Activated CD8-positive, alpha-beta T cell treated with anti-CD3 and anti-CD28 coated beads, Interleukin-2, amount 10 ng/mL, durations not matched to agents 7 days and 5 days (primary cell): Measurements from ENCODE around the gene TCF20. TPM values are rescaled to one million over a fixed set of nuclear protein-coding genes. Genes with fewer than 3 reads are reported as not detected.

Experiments used
- ATAC-seq: fragments of 150-1000 bp; cut with Tn5 transposase; one replicate; pipeline ENCODE4 v1.10.0; 2021; ENCODE audit warnings: moderate library complexity
- CTCF ChIA-PET: fragments of 350-600 bp; sonication (Branson Sonifier 250); formaldehyde crosslinking; loops from one replicate; lab custom pipeline; 2021; ENCODE audit warnings: antibody characterized with exemption; lab: Charles Lee
- POLR2A ChIA-PET: fragments of 350-600 bp; sonication (Branson Sonifier 250); formaldehyde crosslinking; loops from one replicate; lab custom pipeline; 2021; ENCODE audit warnings: antibody characterized with exemption; lab: Charles Lee
- DNase-seq: peaks from one replicate; pipeline ENCODE4 v3.0.0-alpha.2; 2020
- H3K27ac Mint-ChIP-seq: one replicate; pipeline ENCODE4 v1.8.0; 2021; ENCODE audit warnings: mild to moderate bottlenecking, mixed read lengths
- H3K27me3 Mint-ChIP-seq: one replicate; pipeline ENCODE4 v1.8.0; 2021; ENCODE audit warnings: low read depth, mixed read lengths
- H3K36me3 Mint-ChIP-seq: one replicate; pipeline ENCODE4 v1.8.0; 2021; ENCODE audit warnings: low read depth, mixed read lengths
- H3K4me1 Mint-ChIP-seq: one replicate; pipeline ENCODE4 v1.8.0; 2021; ENCODE audit warnings: low read depth, mixed read lengths
- H3K4me3 Mint-ChIP-seq: one replicate; pipeline ENCODE4 v1.8.0; 2021; ENCODE audit warnings: mild to moderate bottlenecking, mixed read lengths
- H3K9me3 Mint-ChIP-seq: one replicate; pipeline ENCODE4 v1.8.0; 2022; ENCODE audit warnings: mixed read lengths; ENCODE audit not compliant: insufficient read depth
- total RNA-seq, 2 experiments: library from RNA; stranded (reverse); gene quantifications; one replicate each; pipeline ENCODE4 v1.2.3, GENCODE V29; 2021

The TCF20 gene
- total RNA-seq, 2 experiments from 2014 or later = 75.9 to 80.5 TPM

DNA sequence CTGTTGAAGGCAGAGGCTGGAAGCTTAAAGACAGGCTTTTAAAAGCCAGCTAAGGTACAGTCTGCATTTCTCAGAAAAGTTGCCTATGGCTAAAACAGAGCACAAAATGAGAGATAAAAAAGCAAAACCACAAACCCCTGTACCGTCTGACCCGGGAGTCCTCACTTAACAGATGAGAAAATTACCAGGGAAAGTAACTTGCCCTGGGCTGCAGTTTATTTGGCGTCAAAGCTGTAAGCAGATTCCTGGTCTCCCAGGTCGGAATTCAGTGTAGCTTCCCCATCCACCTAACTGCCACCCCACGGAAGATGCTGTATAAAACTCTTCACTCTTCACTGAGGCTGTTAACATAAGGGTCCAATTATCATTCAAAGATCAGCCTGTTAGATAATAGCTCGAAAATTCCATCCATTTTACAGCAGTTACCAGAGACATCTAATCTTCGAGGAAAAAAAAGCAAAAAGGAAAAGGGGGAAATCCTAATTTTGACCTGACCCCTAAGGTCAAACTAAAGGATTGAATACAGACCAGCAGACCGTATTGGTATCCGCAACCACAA lies 1.5 kb downstream of the TCF20 start:
- H3K27ac Mint-ChIP-seq = peak overlapping the region; percentile 88
- H3K4me1 Mint-ChIP-seq = peaks cover 40% of the 10 kb centered on the region
- peak overlapping the region; percentile 85 for H3K4me3 Mint-ChIP-seq
- ChIA-PET CTCF (interaction anchor here (0.6 to 1.4 kb wide), 4 partner anchors 11 to 185 kb away, joined by 3 to 6 read pairs (median 3); no protein-coding TSS in a partner anchor), POLR2A (interaction anchor here (1.0 kb wide), 1 partner anchor 95 kb away, joined by 3 read pairs; no protein-coding TSS in a partner anchor)
- DNase-seq (no peak), ATAC-seq (no peak)
- H3K27me3 Mint-ChIP-seq = no peaks in the 10 kb centered on the region
- no peaks in the 10 kb centered on the region for H3K9me3 Mint-ChIP-seq
- H3K36me3 Mint-ChIP-seq = peaks cover 16% of the 10 kb centered on the region

DNA sequence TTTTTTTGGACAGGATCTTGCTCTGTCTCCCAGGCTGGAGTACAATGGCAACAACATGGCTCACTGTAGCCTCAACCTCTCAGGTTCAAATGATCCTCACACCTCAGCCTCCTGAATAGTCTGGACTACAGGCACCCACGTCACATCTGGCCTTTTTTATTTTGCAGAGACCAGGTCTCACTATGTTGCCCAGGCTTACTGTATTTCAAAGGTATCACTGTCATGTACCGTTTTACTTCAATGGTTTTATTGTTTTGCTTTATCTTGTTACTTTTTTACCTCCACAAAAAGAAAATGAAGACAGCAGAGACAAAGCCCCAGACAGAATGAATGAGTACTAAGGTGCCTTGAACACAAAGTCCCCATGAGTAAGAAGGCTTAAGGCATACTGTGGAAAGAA lies 5.1 kb downstream of the TCF20 start:
- Mint-ChIP-seq H3K4me3 (no peak overlapping the region), H3K4me1 (peaks cover 55% of the 10 kb centered on the region), H3K9me3 (no peaks in the 10 kb centered on the region), H3K27me3 (no peaks in the 10 kb centered on the region), H3K36me3 (peaks cover 16% of the 10 kb centered on the region), H3K27ac (no peak overlapping the region)
- ChIA-PET POLR2A (no interaction called here), CTCF (interaction anchor here (1.0 kb wide), 1 partner anchor 174 kb away, joined by 3 read pairs; no protein-coding TSS in a partner anchor)
- DNase-seq = no peak
- ATAC-seq = no peak

DNA sequence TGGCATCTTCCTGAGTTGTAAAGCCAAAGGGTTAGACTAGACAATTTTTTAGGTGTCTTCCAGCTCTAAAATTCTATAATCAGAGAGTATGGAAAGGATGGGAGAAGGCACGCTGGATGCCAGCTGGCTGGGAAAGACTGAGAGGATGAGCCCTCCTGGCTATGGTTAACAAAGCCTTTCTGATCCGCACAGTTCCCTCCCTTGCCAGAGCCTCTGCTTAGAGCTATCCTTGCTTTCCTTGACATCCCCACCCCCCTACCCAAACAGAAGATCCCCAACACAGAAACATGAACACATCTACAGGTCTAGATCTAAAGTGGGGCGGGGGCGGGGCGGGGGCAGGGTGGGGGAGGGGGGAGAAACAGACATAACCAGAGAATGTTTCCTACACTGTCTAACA lies 6.5 kb downstream of the TCF20 start:
- DNase-seq (no peak), ATAC-seq (no peak)
- no peak overlapping the region for H3K27ac Mint-ChIP-seq
- H3K27me3 Mint-ChIP-seq = no peaks in the 10 kb centered on the region
- H3K36me3 Mint-ChIP-seq = peaks cover 15% of the 10 kb centered on the region
- H3K4me3 Mint-ChIP-seq = no peak overlapping the region
- no peaks in the 10 kb centered on the region for H3K9me3 Mint-ChIP-seq
- H3K4me1 Mint-ChIP-seq = peaks cover 54% of the 10 kb centered on the region
- POLR2A ChIA-PET = interaction anchor here (0.5 kb wide), 1 partner anchor 247 kb away, joined by 6 read pairs; no protein-coding TSS in a partner anchor
- CTCF ChIA-PET = no interaction called here

DNA sequence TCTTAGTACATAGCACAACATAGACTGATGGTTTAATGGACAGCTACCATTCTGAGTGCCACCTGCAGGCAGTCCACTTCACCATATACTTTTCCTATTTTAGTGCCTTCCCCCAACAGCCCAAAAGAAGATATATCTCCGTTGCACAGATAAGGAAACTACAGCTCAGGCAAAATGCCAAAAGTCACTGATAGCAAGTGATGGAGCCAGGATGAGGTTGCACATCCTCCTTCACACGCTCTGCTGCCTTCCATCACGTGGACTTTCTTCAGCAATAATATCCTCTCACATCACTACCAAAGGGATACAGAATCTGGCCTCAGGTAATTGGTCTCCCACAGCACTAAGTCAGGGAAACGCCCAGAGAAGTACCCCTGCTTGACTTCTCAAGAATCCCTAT lies 7.5 kb downstream of the TCF20 start:
- Mint-ChIP-seq H3K27me3 (no peaks in the 10 kb centered on the region), H3K9me3 (no peaks in the 10 kb centered on the region), H3K4me3 (no peak overlapping the region), H3K27ac (no peak overlapping the region), H3K36me3 (peaks cover 8% of the 10 kb centered on the region), H3K4me1 (peaks cover 48% of the 10 kb centered on the region)
- ATAC-seq (no peak), DNase-seq (no peak)
- CTCF ChIA-PET = interaction anchor here (1.0 to 1.2 kb wide), 2 partner anchors 54 to 175 kb away, joined by 3 read pairs; no protein-coding TSS in a partner anchor
- POLR2A ChIA-PET = no interaction called here

DNA sequence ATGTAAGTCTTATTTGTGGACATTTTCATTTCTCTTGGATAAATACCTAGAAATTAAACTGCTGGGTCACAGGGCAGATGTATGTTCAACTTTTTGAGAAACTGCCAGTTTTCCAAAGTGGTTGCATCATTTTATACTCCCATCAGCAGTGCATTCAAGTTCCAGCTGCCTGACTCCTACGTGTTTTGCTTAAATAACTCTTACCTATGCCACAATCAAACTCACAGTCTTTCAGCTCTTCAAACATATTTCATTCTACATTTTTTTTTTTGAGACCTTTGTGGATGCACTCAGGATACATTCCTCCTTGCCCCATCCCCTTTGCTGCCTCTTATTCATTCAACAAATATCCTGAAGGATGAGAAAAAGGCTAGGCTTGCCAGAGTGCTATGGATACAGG lies 9.2 kb downstream of the TCF20 start:
- Mint-ChIP-seq H3K27ac (no peak overlapping the region), H3K4me3 (no peak overlapping the region), H3K9me3 (no peaks in the 10 kb centered on the region), H3K27me3 (no peaks in the 10 kb centered on the region), H3K36me3 (peaks cover 8% of the 10 kb centered on the region), H3K4me1 (peaks cover 60% of the 10 kb centered on the region)
- CTCF ChIA-PET = interaction anchor here (0.6 kb wide), 1 partner anchor 1745 kb away, joined by 3 read pairs; no protein-coding TSS in a partner anchor
- POLR2A ChIA-PET = no interaction called here
- no peak for DNase-seq
- no peak for ATAC-seq

DNA sequence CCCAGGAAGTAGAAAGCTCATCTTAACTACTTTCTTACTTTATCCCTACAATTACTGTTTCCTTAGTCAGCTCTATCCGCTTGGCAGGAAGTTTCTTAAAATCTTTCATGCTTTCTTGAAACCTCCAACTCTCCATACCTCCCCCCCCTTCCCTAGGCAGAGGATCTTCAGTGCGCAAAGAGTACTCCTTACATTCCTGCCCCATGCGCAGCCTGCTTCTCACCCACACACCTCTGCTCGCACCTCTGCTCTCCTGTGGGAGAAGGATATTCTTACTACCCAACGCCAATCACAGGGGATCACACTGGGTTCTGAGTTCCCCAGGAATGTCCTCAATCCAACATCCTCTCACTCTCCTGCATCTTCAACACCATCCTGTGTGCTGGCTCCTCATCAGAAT lies 12.3 kb downstream of the TCF20 start:
- CTCF ChIA-PET = interaction anchor here (1.1 kb wide), 1 partner anchor 11 kb away, joined by 3 read pairs; no protein-coding TSS in a partner anchor
- Mint-ChIP-seq H3K27ac (no peak overlapping the region), H3K4me1 (peaks cover 43% of the 10 kb centered on the region)

DNA sequence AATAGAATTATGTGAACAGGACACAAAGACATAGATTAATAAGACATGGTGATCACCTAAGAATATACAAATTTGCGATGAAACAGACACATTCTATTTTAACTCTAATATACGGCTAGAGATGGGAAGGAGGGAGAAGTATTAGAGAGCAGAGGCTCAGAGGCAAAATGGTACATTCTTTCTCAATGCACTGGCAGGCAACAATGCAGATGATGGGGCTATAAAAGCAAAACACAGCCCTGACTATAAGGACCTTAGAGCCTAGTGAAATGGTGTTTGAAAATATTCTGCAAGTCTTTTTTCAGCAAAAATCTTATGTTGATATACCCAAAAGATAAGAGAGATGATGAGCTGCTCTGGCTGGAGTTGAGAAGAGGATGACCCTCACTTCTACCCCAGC lies 13.1 kb downstream of the TCF20 start:
- POLR2A ChIA-PET = no interaction called here
- Mint-ChIP-seq H3K4me3 (no peak overlapping the region), H3K36me3 (peaks cover 10% of the 10 kb centered on the region), H3K9me3 (no peaks in the 10 kb centered on the region), H3K27me3 (no peaks in the 10 kb centered on the region), H3K27ac (no peak overlapping the region), H3K4me1 (peaks cover 38% of the 10 kb centered on the region)
- ATAC-seq = no peak
- CTCF ChIA-PET = interaction anchor here (1.1 kb wide), 1 partner anchor 11 kb away, joined by 3 read pairs; no protein-coding TSS in a partner anchor
- DNase-seq = no peak

More for the DNA sequence above, 12.3 kb downstream of the TCF20 start:
- ATAC-seq (no peak), DNase-seq (no peak)
- Mint-ChIP-seq H3K9me3 (no peaks in the 10 kb centered on the region), H3K4me3 (no peak overlapping the region), H3K36me3 (peaks cover 10% of the 10 kb centered on the region), H3K27me3 (no peaks in the 10 kb centered on the region)
- POLR2A ChIA-PET = no interaction called here

DNA sequence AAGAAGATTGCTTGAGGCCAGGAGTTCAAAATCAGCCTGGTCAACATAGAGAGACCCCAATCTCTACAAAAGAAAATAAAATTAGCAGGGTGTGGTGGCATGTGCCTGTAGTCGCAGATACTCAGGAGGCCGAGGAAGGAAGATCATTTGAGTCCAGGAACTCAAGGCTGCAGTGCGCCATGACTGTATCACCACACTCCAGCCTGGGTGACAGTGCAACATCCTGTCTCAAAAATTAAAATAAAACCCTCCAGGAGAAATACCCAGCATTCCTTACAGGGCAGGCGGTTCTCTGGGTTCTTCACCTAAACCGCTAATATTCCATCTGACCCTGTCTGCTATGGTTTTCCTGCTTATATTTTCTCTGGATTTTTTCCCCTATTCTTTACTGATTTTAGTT lies 13.5 kb downstream of the TCF20 start:
- peaks cover 34% of the 10 kb centered on the region for H3K4me1 Mint-ChIP-seq
- H3K27me3 Mint-ChIP-seq = no peaks in the 10 kb centered on the region
- peaks cover 10% of the 10 kb centered on the region for H3K36me3 Mint-ChIP-seq
- H3K9me3 Mint-ChIP-seq = no peaks in the 10 kb centered on the region
- CTCF ChIA-PET = interaction anchor here (1.1 kb wide), 1 partner anchor 12 kb away, joined by 3 read pairs; no protein-coding TSS in a partner anchor
- ATAC-seq (no peak), DNase-seq (no peak)
- H3K4me3 Mint-ChIP-seq = no peak overlapping the region
- POLR2A ChIA-PET = no interaction called here
- no peak overlapping the region for H3K27ac Mint-ChIP-seq

DNA sequence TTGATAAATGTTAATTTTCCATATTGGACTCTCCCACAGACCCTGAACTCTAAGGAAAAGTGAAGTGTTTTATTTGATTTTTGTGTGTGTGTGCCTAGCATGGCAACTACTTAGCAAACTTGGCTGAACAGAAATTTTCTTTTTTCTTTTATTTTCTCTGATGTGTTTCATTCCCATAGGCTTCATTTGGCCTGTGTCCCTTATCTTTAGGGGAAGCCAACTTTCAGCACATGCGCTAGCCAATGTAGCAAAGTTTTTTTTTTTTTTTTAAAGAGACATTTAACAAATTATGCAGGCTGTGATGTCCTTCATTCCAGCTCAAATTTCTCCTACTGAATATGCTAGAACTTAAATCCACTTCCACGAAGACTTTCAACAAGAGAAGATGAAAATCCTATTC lies 14.2 kb downstream of the TCF20 start:
- ATAC-seq = no peak
- no peak for DNase-seq
- ChIA-PET POLR2A (no interaction called here), CTCF (no interaction called here)
- Mint-ChIP-seq H3K4me1 (peaks cover 32% of the 10 kb centered on the region), H3K27ac (no peak overlapping the region), H3K4me3 (no peak overlapping the region), H3K27me3 (no peaks in the 10 kb centered on the region), H3K36me3 (peaks cover 10% of the 10 kb centered on the region), H3K9me3 (no peaks in the 10 kb centered on the region)

DNA sequence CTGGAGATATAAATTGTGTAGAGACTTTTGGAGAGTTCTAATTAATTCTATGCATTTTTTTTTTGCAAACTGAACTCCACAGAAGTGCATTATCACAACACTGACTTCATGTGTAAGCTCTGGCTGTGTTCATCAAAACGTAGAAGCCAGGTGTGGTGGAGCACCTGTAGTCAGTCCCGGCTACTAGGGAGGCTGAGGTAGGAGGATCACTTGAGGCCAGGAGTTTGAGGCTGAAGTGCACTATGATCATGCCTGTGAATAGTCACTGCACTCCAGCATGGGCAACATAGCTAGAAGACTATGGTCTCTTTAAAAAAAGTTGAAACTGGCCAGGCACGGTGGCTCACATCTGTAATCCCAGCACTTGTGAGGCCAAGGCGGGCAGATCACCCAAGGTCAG lies 20.6 kb downstream of the TCF20 start:
- Mint-ChIP-seq H3K4me3 (no peak overlapping the region), H3K9me3 (no peaks in the 10 kb centered on the region), H3K27ac (no peak overlapping the region), H3K27me3 (no peaks in the 10 kb centered on the region), H3K4me1 (peaks cover 5% of the 10 kb centered on the region), H3K36me3 (peaks cover 5% of the 10 kb centered on the region)
- CTCF ChIA-PET = no interaction called here
- ATAC-seq (no peak), DNase-seq (no peak)
- POLR2A ChIA-PET = no interaction called here

DNA sequence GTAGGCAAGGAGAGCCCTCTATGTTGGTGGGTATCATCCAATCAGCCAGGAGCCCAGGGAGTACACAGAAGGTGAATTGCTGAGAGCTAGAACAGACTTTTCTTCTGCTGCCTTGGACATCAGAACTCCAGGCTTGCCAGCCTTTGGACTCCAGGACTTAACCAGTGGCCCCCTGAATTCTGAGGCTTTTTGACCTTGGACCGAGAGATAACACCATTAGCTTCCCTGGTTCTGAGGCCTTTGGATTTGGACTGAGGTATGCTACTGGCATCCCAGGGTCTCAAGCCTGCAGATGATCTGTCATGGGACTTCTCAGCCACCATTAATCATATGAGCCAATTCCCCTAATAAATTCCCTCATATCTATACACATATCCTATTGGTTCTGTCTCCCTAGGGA lies 21.5 kb downstream of the TCF20 start:
- DNase-seq (no peak), ATAC-seq (no peak)
- Mint-ChIP-seq H3K9me3 (no peaks in the 10 kb centered on the region), H3K4me1 (peaks cover 5% of the 10 kb centered on the region), H3K36me3 (peaks cover 9% of the 10 kb centered on the region), H3K4me3 (no peak overlapping the region), H3K27me3 (no peaks in the 10 kb centered on the region), H3K27ac (no peak overlapping the region)
- ChIA-PET POLR2A (no interaction called here), CTCF (interaction anchor here (1.1 kb wide), 1 partner anchor 11 kb away, joined by 3 read pairs; no protein-coding TSS in a partner anchor)

DNA sequence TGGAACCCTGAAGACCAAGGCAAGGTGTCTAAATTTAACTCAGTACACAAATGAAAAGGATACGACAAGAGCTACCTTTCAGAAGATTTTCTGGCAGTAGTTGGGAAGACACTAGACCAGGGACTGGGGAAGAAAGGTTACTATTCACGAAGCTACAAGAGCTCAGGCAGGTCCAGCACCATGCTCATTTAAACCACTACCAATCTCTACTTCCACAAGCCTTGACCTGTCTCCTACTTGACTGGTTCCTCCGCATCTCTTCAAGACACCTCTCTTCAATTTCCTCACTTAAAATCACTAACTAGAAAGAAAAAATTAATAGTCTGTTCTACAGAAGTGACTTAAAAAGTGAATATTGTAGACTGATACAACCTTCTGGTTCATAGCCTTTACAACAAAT lies 22.9 kb downstream of the TCF20 start:
- H3K36me3 Mint-ChIP-seq = peaks cover 11% of the 10 kb centered on the region
- CTCF ChIA-PET = no interaction called here
- no peaks in the 10 kb centered on the region for H3K27me3 Mint-ChIP-seq
- peaks cover 8% of the 10 kb centered on the region for H3K4me1 Mint-ChIP-seq
- ATAC-seq (no peak), DNase-seq (no peak)
- POLR2A ChIA-PET = no interaction called here
- H3K9me3 Mint-ChIP-seq = no peaks in the 10 kb centered on the region
- H3K27ac Mint-ChIP-seq = no peak overlapping the region
- no peak overlapping the region for H3K4me3 Mint-ChIP-seq
